Caco-2 (cell line): ENCODE measurements around the gene SLC6A18. TPM values are rescaled to one million over a fixed set of nuclear protein-coding genes. Genes with fewer than 3 reads are reported as not detected.

Source experiments
- BruUV-seq: library from RNA; stranded (reverse); fragments of 400-500 nt; replicated peaks from 2 replicates; lab custom pipeline; 2021; lab: Mats Ljungman, UMichigan
- CTCF ChIA-PET: fragments of 300-600 bp; sonication (Branson Sonifier 250); formaldehyde crosslinking; loops from one replicate; lab custom pipeline; 2022; ENCODE audit warnings: antibody characterized with exemption; lab: Charles Lee
- POLR2A ChIA-PET: fragments of 300-600 bp; sonication (Branson Sonifier 250); formaldehyde crosslinking; loops from one replicate; lab custom pipeline; 2022; ENCODE audit warnings: antibody characterized with exemption; lab: Charles Lee
- DNase-seq, 2 experiments: peaks; one replicate each; pipeline versions ENCODE4 v3.0.0 to v3.0.0-alpha.2; 2020 to 2022
- H3K27me3 ChIP-seq: replicated peaks from 2 replicates; pipeline ENCODE4 v1.6.0; 2011; ENCODE audit warnings: low read length; ENCODE audit not compliant: control insufficient read depth, insufficient read depth
- H3K36me3 ChIP-seq: 2 replicates; pipeline ENCODE4 v1.5.1; 2011; ENCODE audit warnings: low read length; ENCODE audit not compliant: control insufficient read depth, insufficient read depth
- H3K4me1 ChIP-seq: fragments of 250-450 bp; sonication (Bioruptor Pico); 2 replicates; pipeline ENCODE4 v1.5.1; 2020; ENCODE audit warnings: mild to moderate bottlenecking
- H3K4me3 ChIP-seq: 2 replicates; pipeline ENCODE4 v1.5.1; 2011; ENCODE audit warnings: low read depth, mild to moderate bottlenecking, control low read depth, low read length
- H3K9me3 ChIP-seq: fragments of 250-450 bp; sonication (Bioruptor Pico); 2 replicates; pipeline ENCODE4 v1.5.1; 2020; ENCODE audit warnings: mild to moderate bottlenecking, moderate library complexity
- H3K27ac Mint-ChIP-seq: one replicate; pipeline ENCODE4 v1.8.0; 2022; ENCODE audit warnings: mixed read lengths; ENCODE audit not compliant: unreplicated experiment
- H3K27me3 Mint-ChIP-seq: one replicate; pipeline ENCODE4 v1.8.0; 2022; ENCODE audit warnings: mixed read lengths; ENCODE audit not compliant: insufficient read depth, unreplicated experiment
- H3K36me3 Mint-ChIP-seq: one replicate; pipeline ENCODE4 v1.8.0; 2022; ENCODE audit warnings: mild to moderate bottlenecking, mixed read lengths; ENCODE audit not compliant: insufficient read depth, unreplicated experiment
- H3K4me1 Mint-ChIP-seq: one replicate; pipeline ENCODE4 v1.8.0; 2022; ENCODE audit warnings: low read depth, mixed read lengths; ENCODE audit not compliant: unreplicated experiment
- H3K4me3 Mint-ChIP-seq: one replicate; pipeline ENCODE4 v1.8.0; 2022; ENCODE audit warnings: mild to moderate bottlenecking, moderate library complexity, mixed read lengths; ENCODE audit not compliant: unreplicated experiment
- H3K9me3 Mint-ChIP-seq: one replicate; pipeline ENCODE4 v1.8.0; 2022; ENCODE audit warnings: mixed read lengths; ENCODE audit not compliant: unreplicated experiment
- intact Hi-C: fragments of 100-400 bp; cut with micrococcal nuclease; formaldehyde crosslinking; loops from one replicate; pipeline ENCODE4 v1.10.0; 2022; ENCODE audit not compliant: unreplicated experiment
- total RNA-seq: library from RNA; stranded (reverse); gene quantifications from 2 replicates; pipeline ENCODE4 v1.2.3, GENCODE V29; 2022
- TF ChIP-seq, protein P1 (sequence below), 2 experiments: fragments of 200-600 bp in 1 of 2; IDR thresholded peaks; 1 replicate in 1 of 2; 2 replicates in 1 of 2; pipeline versions ENCODE4 v1.5.1 to v1.8.0; 2011 to 2022; ENCODE audit warnings: antibody characterized with exemption in 1 of 2, control low read depth in 1 of 2, inconsistent platforms in 1 of 2, low read depth in 1 of 2, low read length in 1 of 2, mild to moderate bottlenecking in 1 of 2, moderate library complexity in 1 of 2; ENCODE audit not compliant: insufficient read depth in 1 of 2, severe bottlenecking in 1 of 2, unreplicated experiment in 1 of 2

Gene SLC6A18
- total RNA-seq, 1 experiment from 2014 or later = not detected

DNA sequence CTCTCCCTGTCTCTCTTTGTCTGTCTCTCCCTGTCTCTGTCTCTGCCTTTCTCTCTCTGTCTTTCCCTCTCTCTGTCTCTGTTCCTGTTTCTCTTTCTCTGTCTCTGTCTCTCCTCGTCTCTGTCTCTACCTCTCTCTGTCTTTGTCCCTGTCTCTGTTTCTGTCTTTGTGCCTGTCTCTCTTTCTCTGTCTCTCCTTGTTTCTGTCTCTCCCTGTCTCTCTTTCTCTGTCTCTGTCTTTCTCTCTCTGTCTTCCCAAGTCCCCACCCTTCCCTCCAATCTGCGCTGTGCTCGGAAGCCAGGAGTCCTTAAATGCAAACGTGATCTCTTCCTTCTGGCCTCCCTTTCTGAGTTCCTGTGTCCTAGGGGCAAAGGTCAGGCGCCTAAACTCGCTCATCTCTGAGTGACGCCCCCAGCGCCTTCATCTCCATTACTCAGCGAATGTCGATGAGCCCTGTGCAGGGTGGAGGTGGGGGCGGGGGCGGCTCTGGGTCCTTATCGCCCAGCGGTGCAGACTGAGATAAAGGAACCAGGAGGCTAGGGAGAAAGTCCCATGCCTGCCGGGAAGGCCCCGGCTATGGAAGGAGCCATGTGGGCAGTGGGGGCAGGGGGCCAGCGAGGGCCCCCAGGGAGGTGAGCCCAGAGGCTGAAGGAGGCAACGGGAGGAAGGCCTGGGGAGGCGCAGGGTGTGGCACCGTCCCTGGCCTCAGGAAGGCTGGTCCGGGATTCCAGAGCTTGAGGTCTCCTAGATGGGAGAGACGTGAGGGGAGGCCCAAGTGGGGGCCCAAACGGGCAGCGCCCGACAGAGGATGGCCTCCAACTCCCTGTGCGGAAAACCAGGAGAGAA, 25.3 kb upstream of the SLC6A18 start:
- H3K36me3 Mint-ChIP-seq = no peaks in the 10 kb centered on the region
- H3K9me3 ChIP-seq = no peaks in the 10 kb centered on the region
- DNase-seq = peak; percentile 87 to 97

DNA sequence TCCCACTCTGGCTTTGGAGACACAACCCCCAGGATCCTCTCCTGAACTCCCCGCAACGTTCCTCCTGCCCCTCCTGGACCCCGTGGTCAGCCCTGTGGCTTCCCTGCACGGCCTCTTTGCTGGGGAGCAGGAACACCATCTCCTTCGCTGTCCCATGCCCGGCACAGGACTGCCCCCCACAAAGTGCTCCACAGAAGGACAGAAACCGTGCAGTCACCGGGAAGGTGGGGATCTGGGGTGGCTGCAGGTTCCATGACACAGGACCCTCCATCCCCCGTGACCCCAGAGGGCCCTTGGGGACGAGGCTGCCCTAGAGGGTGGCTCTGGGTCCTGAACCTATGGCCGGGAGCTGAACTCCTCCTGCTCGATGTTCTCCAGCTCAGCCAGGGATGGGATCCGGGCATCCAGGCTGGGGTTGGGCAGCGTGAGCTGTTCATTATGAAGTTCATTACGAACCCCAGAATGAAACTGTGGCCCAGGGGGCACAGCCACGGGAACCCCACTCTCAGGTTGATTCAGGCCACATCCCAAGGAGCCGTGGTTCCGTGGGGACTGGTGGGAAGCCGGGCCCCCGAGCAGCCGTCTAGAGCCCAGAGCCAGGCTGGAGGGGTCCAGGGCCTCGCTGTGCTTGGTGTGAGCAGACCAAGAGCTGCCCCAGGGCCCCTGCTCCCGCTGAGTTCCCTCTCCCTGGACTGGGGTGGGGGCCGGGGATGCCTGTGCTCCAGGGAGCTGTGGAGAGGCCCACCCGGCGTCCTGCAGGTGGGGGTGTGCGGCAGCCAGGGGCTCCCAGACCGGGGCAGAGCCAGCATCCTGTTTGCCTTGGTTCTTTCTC, 24.5 kb upstream of the SLC6A18 start:
- Histone ChIP-seq H3K4me3 (no peak overlapping the region), H3K4me1 (peaks cover 62% of the 10 kb centered on the region), H3K27me3 (no peaks in the 10 kb centered on the region), H3K9me3 (no peaks in the 10 kb centered on the region), H3K36me3 (no peaks in the 10 kb centered on the region)
- Mint-ChIP-seq H3K4me3 (no peak overlapping the region), H3K27me3 (no peaks in the 10 kb centered on the region), H3K4me1 (no peaks in the 10 kb centered on the region), H3K36me3 (no peaks in the 10 kb centered on the region), H3K27ac (no peak overlapping the region), H3K9me3 (no peaks in the 10 kb centered on the region)
- TSS peak; percentile 49 for BruUV-seq
- ChIA-PET CTCF (interaction anchor here (1.2 kb wide), 1 partner anchor 15 kb away, joined by 4 read pairs; no protein-coding TSS in a partner anchor), POLR2A (interaction anchor here (0.6 kb wide), 1 partner anchor 553 kb away, joined by 3 read pairs; no protein-coding TSS in a partner anchor)
- no peak for DNase-seq
- intact Hi-C loops = no loop called here
- TF ChIP-seq, protein P1, sequence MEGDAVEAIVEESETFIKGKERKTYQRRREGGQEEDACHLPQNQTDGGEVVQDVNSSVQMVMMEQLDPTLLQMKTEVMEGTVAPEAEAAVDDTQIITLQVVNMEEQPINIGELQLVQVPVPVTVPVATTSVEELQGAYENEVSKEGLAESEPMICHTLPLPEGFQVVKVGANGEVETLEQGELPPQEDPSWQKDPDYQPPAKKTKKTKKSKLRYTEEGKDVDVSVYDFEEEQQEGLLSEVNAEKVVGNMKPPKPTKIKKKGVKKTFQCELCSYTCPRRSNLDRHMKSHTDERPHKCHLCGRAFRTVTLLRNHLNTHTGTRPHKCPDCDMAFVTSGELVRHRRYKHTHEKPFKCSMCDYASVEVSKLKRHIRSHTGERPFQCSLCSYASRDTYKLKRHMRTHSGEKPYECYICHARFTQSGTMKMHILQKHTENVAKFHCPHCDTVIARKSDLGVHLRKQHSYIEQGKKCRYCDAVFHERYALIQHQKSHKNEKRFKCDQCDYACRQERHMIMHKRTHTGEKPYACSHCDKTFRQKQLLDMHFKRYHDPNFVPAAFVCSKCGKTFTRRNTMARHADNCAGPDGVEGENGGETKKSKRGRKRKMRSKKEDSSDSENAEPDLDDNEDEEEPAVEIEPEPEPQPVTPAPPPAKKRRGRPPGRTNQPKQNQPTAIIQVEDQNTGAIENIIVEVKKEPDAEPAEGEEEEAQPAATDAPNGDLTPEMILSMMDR (IDR thresholded peaks at IDR 0.05; ENCODE audit: insufficient read depth in 1 of 2, low read depth in 1 of 2, low read length in 1 of 2, severe bottlenecking in 1 of 2, unreplicated experiment in 1 of 2) = no peak

More for the DNA sequence above, 25.3 kb upstream of the SLC6A18 start:
- ChIA-PET POLR2A (no interaction called here), CTCF (interaction anchor here (1.2 kb wide), 1 partner anchor 14 kb away, joined by 4 read pairs; no protein-coding TSS in a partner anchor)
- intact Hi-C loops = no loop called here
- H3K4me3 Mint-ChIP-seq = no peak overlapping the region
- H3K27ac Mint-ChIP-seq = no peak overlapping the region
- no peaks in the 10 kb centered on the region for H3K9me3 Mint-ChIP-seq
- Histone ChIP-seq H3K4me1 (peaks cover 59% of the 10 kb centered on the region), H3K4me3 (no peak overlapping the region), H3K27me3 (no peaks in the 10 kb centered on the region), H3K36me3 (no peaks in the 10 kb centered on the region)
- H3K27me3 Mint-ChIP-seq = no peaks in the 10 kb centered on the region
- TF ChIP-seq, protein P1 (IDR thresholded peaks at IDR 0.05; ENCODE audit: insufficient read depth in 1 of 2, low read depth in 1 of 2, low read length in 1 of 2, severe bottlenecking in 1 of 2, unreplicated experiment in 1 of 2) = no peak
- BruUV-seq = no TSS peak
- H3K4me1 Mint-ChIP-seq = no peaks in the 10 kb centered on the region
